Neural progenitor cell (in vitro differentiated cells): ENCODE measurements around the gene CCNG1.

Source experiments
- EZH2 ChIP-seq: fragments of 200-600 bp; sonication (generic); IDR thresholded peaks from 2 replicates; pipeline ENCODE4 v1.6.1; 2017; ENCODE audit warnings: antibody characterized with exemption, mild to moderate bottlenecking, moderate library complexity
- EZH2phosphoT487 ChIP-seq: fragments of 200-600 bp; sonication (generic); IDR thresholded peaks from 2 replicates; pipeline ENCODE4 v1.6.1; 2017; ENCODE audit warnings: antibody characterized with exemption
- TF ChIP-seq, protein P1 (sequence below): fragments of 200-600 bp; sonication (generic); IDR thresholded peaks from 2 replicates; pipeline ENCODE4 v1.5.1; 2017; ENCODE audit warnings: antibody characterized with exemption, mild to moderate bottlenecking

DNA sequence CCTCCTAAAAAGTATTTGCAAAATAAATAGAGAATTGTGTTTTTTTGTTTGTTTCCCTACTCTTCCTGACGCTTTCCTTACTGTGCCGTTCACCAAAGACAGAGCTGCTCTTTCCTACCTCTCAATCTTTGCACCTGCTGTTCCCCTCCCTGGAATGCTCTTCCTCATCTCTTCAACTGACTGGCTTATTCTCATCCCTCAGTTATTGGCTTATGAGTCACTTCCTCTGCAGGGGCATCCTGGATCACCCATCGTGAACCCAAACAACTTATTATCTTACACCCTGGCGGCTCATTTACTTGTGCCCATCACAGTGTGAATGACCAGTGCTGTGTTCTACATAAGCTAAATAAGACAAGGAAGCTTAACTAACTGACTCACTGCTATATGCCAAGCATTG lies 36.1 kb upstream of the CCNG1 start:
- TF ChIP-seq EZH2phosphoT487 = no peak
- TF ChIP-seq, protein P1, sequence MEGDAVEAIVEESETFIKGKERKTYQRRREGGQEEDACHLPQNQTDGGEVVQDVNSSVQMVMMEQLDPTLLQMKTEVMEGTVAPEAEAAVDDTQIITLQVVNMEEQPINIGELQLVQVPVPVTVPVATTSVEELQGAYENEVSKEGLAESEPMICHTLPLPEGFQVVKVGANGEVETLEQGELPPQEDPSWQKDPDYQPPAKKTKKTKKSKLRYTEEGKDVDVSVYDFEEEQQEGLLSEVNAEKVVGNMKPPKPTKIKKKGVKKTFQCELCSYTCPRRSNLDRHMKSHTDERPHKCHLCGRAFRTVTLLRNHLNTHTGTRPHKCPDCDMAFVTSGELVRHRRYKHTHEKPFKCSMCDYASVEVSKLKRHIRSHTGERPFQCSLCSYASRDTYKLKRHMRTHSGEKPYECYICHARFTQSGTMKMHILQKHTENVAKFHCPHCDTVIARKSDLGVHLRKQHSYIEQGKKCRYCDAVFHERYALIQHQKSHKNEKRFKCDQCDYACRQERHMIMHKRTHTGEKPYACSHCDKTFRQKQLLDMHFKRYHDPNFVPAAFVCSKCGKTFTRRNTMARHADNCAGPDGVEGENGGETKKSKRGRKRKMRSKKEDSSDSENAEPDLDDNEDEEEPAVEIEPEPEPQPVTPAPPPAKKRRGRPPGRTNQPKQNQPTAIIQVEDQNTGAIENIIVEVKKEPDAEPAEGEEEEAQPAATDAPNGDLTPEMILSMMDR = no peak
- no peak for TF ChIP-seq EZH2
